Heart left ventricle (tissue), 16 donors: ENCODE results near the gene DUSP1. TPM values are rescaled to one million over a fixed set of nuclear protein-coding genes. Genes with fewer than 3 reads are reported as not detected.
A peak's percentile ranks its signal among the peaks of the same experiment; 100 is the strongest.
"Not testable (repeated sequence)": the region's sequence is repeated elsewhere in the genome, so short reads cannot be mapped to it uniquely, and the experiment has no call there.

Source experiments
- ATAC-seq, 4 donors: fragments of 200-7000 bp; cut with Tn5 transposase; one replicate each; pipeline ENCODE4 v1.9.1; 2020 to 2022; ENCODE audit warnings: moderate library complexity in 4 of 4, mild to moderate bottlenecking in 3 of 4, moderate number of reproducible peaks in 1 of 4
- DNase-seq, 5 donors: peaks; one replicate each; pipeline ENCODE4 v3.0.0-alpha.2; 2020
- H3K27ac ChIP-seq, 12 donors: fragments of 200-600 bp; sonication (generic) in 4 of 12; one replicate each; pipeline versions ENCODE4 v1.5.0 to v1.8.0; 2016 to 2022; ENCODE audit warnings: mild to moderate bottlenecking in 2 of 12
- H3K27me3 ChIP-seq, 9 donors: fragments of 200-600 bp; sonication (generic) in 2 of 9; one replicate each; pipeline versions ENCODE4 v1.5.1 to v1.8.0; 2016 to 2022; ENCODE audit warnings: mild to moderate bottlenecking in 3 of 9
- H3K36me3 ChIP-seq, 9 donors: fragments of 200-600 bp; sonication (generic) in 2 of 9; one replicate each; pipeline versions ENCODE4 v1.5.0 to v1.8.0; 2018 to 2022; ENCODE audit warnings: mild to moderate bottlenecking in 2 of 9
- H3K4me1 ChIP-seq, 12 donors: fragments of 200-600 bp; sonication (generic) in 4 of 12; one replicate each; pipeline versions ENCODE4 v1.5.0 to v1.8.0; 2016 to 2022; ENCODE audit warnings: mild to moderate bottlenecking in 3 of 12
- H3K4me3 ChIP-seq, 12 donors: fragments of 200-600 bp; sonication (generic) in 4 of 12; one replicate each; pipeline versions ENCODE4 v1.5.0 to v1.8.0; 2017 to 2022; ENCODE audit warnings: mild to moderate bottlenecking in 9 of 12, moderate library complexity in 4 of 12
- H3K9me3 ChIP-seq, 12 donors: fragments of 200-600 bp; sonication (generic) in 4 of 12; one replicate each; pipeline versions ENCODE4 v1.5.0 to v1.8.0; 2016 to 2022; ENCODE audit warnings: mild to moderate bottlenecking in 1 of 12
- CTCF ChIP-seq, 12 donors: fragments of 200-600 bp; sonication (generic) in 4 of 12; IDR thresholded peaks; one replicate each; pipeline versions ENCODE4 v1.5.0 to v1.8.0; 2018 to 2022; ENCODE audit warnings: antibody characterized with exemption in 12 of 12, mild to moderate bottlenecking in 5 of 12
- POLR2A ChIP-seq, 2 donors: fragments of 450-650 bp; IDR thresholded peaks; one replicate each; pipeline ENCODE4 v1.6.1; 2017; ENCODE audit warnings: antibody characterized with exemption in 2 of 2, mild to moderate bottlenecking in 2 of 2, moderate library complexity in 2 of 2
- WGBS, 4 donors: extraction: QIAGEN DNeasy Blood & Tissue Kit in 2 of 4; methylation state at CpG; one replicate each; pipeline versions ENCODE4 v1.1.5 to v1.1.7; 2013 to 2018; 5-methylcytosine and 5-hydroxymethylcytosine counted together
- intact Hi-C, 10 donors: fragments of 100-400 bp; cut with DNase I; formaldehyde crosslinking; loops; one replicate each; pipeline versions ENCODE4 v1.11.1 to v1.14.2; 2022
- polyA plus RNA-seq, 2 donors: library from polyadenylated mRNA; stranded (reverse); fragments of 200-250 nt; gene quantifications; one replicate each; pipeline ENCODE4 v1.2.3, GENCODE V29; 2013
- total RNA-seq, 9 donors: library from RNA; depleted of rRNA in 2 of 9; stranded (reverse); fragments of >200 nt in 2 of 9; fragmentation: NEBNext Ultra II Directional in 3 of 9; extraction: Animal tissue kit (Norgen Biotek cat#: 25700) in 3 of 9; gene quantifications; one replicate each; pipeline versions ENCODE4 v1.1.0 to v1.2.4, GENCODE V29; 2016 to 2023
- donor health status: ischemic (EF 13 %, LVEDD 7.1; RV severe dilation, severe dysfunction).
- donor health status: healthy with polysubstance abuse.
- donor health status: DM: no; HTN: yes; CAD: no.
- donor health status: DM: no; HTN: no; CAD: no.
- donor health status: ischemic (EF 25% LVEDD 6.9; RV normal size, moderate dysfunction).
- donor health status: ischemic (EF 25% LVEDD 5.7; RV mildly dilated, moderate dysfunction).
- donor health status: healthy.
- donor health status: DM: yes; HTN: yes; CAD: no.
- donor health status: ischemic (EF 35%, LVEDD 5.7; RV mildly dilated, moderate dysfunction).
- donor health status: nonischemic (EF 11% LVEDD 7.7; RV severe dilation, severe dysfunction).
- donor health status: DM: yes; HTN: yes; CAD: no.
- donor health status: PGD.
- donor health status: ischemic (EF 29% LVEDD 5.4; RV normal size, mild dysfunction).
- donor health status: nonischemic (EF 23%, LVEDD 6.1; RV moderate dilation, normal function).

The DUSP1 gene
- total and polyA plus RNA-seq, 11 donors, result 24.3 to 335 (median 78.2) TPM

- peaks cover 6 to 67% (median 41%) of the 10 kb centered on the region in 12 donors for H3K4me1 ChIP-seq
- DNase-seq, result no peak
Observed at GRCh38 chr5:172791286-172791685, 20.3 kb upstream of the DUSP1 start.

GRCh38 chr5:172790496-172790889, 19.5 kb upstream of the DUSP1 start:
- Histone ChIP-seq H3K27ac (peak overlapping the region in 1 of 12 donors; percentile 88), H3K27me3 (no peaks in the 10 kb centered on the region), H3K4me3 (no peak overlapping the region), H3K9me3 (no peaks in the 10 kb centered on the region), H3K36me3 (no peaks in the 10 kb centered on the region), H3K4me1 (peaks cover 6 to 59% (median 37%) of the 10 kb centered on the region in 12 donors)
- WGBS, 4 donors, result 76 to 86% (median 81%) methylated on average over 5 of the region's 5 CpGs
- TF ChIP-seq CTCF (IDR thresholded peaks at IDR 0.05) (no peak), POLR2A (IDR thresholded peaks at IDR 0.05) (no peak)
- intact Hi-C loops, result no loop called here
- DNase-seq (no peak), ATAC-seq (no peak)

More at GRCh38 chr5:172791286-172791685, 20.3 kb upstream of the DUSP1 start:
- TF ChIP-seq CTCF (IDR thresholded peaks at IDR 0.05), result no peak
- TF ChIP-seq POLR2A (IDR thresholded peaks at IDR 0.05), result no peak
- no peaks in the 10 kb centered on the region for H3K27me3 ChIP-seq
- no peak overlapping the region for H3K27ac ChIP-seq
- WGBS, 4 donors, result 78 to 92% (median 85%) methylated on average over 1 to 6 of the region's 6 CpGs
- intact Hi-C loops, result no loop called here
- H3K9me3 ChIP-seq, result no peaks in the 10 kb centered on the region
- no peak overlapping the region for H3K4me3 ChIP-seq
- H3K36me3 ChIP-seq, result no peaks in the 10 kb centered on the region
- no peak for ATAC-seq

GRCh38 chr5:172789687-172790495, 18.9 kb upstream of the DUSP1 start:
- TF ChIP-seq POLR2A (IDR thresholded peaks at IDR 0.05), result no peak
- Histone ChIP-seq H3K4me1 (peaks cover 6 to 53% (median 34%) of the 10 kb centered on the region in 12 donors), H3K9me3 (no peaks in the 10 kb centered on the region), H3K27me3 (no peaks in the 10 kb centered on the region), H3K4me3 (no peak overlapping the region), H3K27ac (peak overlapping the region; percentile 53 to 88 (median 75)), H3K36me3 (no peaks in the 10 kb centered on the region)
- no peak for ATAC-seq
- 71 to 77% (median 75%) methylated on average over 8 to 9 of the region's 9 CpGs for WGBS, 4 donors
- intact Hi-C loops, result no loop called here
- DNase-seq, result no peak

- DNase-seq (peak in 4 of 5 donors; percentile 65 to 80 (median 71)), ATAC-seq (peak; percentile 51 to 93 (median 77))
- TF ChIP-seq CTCF (IDR thresholded peaks at IDR 0.05), result no peak
- no peak for TF ChIP-seq POLR2A (IDR thresholded peaks at IDR 0.05)
- Histone ChIP-seq H3K9me3 (no peaks in the 10 kb centered on the region), H3K27me3 (no peaks in the 10 kb centered on the region), H3K4me3 (peak overlapping the region in 7 of 12 donors; percentile 13 to 37 (median 31)), H3K27ac (peak overlapping the region; percentile 53 to 88 (median 75)), H3K4me1 (peaks cover 6 to 45% (median 26%) of the 10 kb centered on the region in 12 donors), H3K36me3 (no peaks in the 10 kb centered on the region)
- WGBS, 4 donors, result 47 to 54% (median 53%) methylated on average over 19 to 21 of the region's 21 CpGs
- intact Hi-C loops, result no loop called here
Observed at GRCh38 chr5:172788771-172789686, 18.0 kb upstream of the DUSP1 start.

GRCh38 chr5:172787538-172787937, 16.5 kb upstream of the DUSP1 start:
- H3K36me3 ChIP-seq, H3K9me3 ChIP-seq, H3K27me3 ChIP-seq, intact Hi-C loops, ATAC-seq, DNase-seq, H3K4me3 ChIP-seq: not testable (repeated sequence)
- H3K27ac ChIP-seq, result peak overlapping the region in 1 of 12 donors; percentile 75
- 93 to 100% (median 93%) methylated on average over 3 of the region's 3 CpGs for WGBS, 4 donors
- H3K4me1 ChIP-seq, result peaks cover 6 to 35% (median 23%) of the 10 kb centered on the region in 12 donors
